HepG2 (cell line): ENCODE measurements around the gene TMEM38B. TPM values are rescaled to one million over a fixed set of nuclear protein-coding genes. Genes with fewer than 3 reads are reported as not detected.

ENCODE experiments used
- ATAC-seq: fragments of 200-7000 bp; cut with Tn5 transposase; 3 replicates; pipeline ENCODE4 v1.9.1; 2020; ENCODE audit warnings: mild to moderate bottlenecking, moderate library complexity
- BruUV-seq: library from RNA; stranded (reverse); fragments of 400-500 nt; replicated peaks from 2 replicates; lab custom pipeline; 2021; lab: Mats Ljungman, UMichigan
- CTCF ChIA-PET: fragments of 300-600 bp; formaldehyde crosslinking; extraction: SDS; loops from one replicate; lab custom pipeline; 2021; ENCODE audit warnings: low total read pairs, inconsistent platforms, low intra/inter-chr PET ratio; lab: Yijun Ruan, JAX
- POLR2A ChIA-PET: fragments of 350-600 bp; sonication (Branson Sonifier 250); formaldehyde crosslinking; loops from one replicate; lab custom pipeline; 2020; ENCODE audit warnings: antibody characterized with exemption, inconsistent platforms; lab: Yijun Ruan, JAX
- DNase-seq: peaks from one replicate; pipeline ENCODE4 v3.0.0-alpha.2; 2015; ENCODE audit warnings: low spot score
- FAIRE-seq: peaks from 3 replicates; lab custom pipeline; 2011; peaks lifted over from hg19 to GRCh38; lab: Jason Lieb, UNC
- H2AFZ ChIP-seq: one replicate; pipeline ENCODE4 v1.6.1; 2011; ENCODE audit warnings: low read length, inconsistent platforms
- H3K27ac ChIP-seq: fragments of 300-600 bp; 3 replicates; pipeline ENCODE4 v1.8.0; 2011; ENCODE audit warnings: mixed run types, mild to moderate bottlenecking, mixed read lengths, low read length, inconsistent platforms; ENCODE audit not compliant: insufficient read depth; ENCODE audit errors: extremely low read length
- H3K27me3 ChIP-seq, 2 experiments: fragments of 200-600 bp in 1 of 2; 2 replicates in 1 of 2; 3 replicates in 1 of 2; pipeline versions ENCODE4 v1.6.0 to v1.8.0; 2011; ENCODE audit warnings: low read length in 2 of 2, mild to moderate bottlenecking in 2 of 2, moderate library complexity in 2 of 2, inconsistent platforms in 1 of 2; ENCODE audit not compliant: insufficient read depth in 2 of 2, control insufficient read depth in 1 of 2
- H3K36me3 ChIP-seq, 2 experiments: fragments of 200-600 bp in 1 of 2; replicated peaks in 1 of 2; 2 replicates in 1 of 2; 3 replicates in 1 of 2; pipeline versions ENCODE4 v1.5.1 to v1.8.0; 2011; ENCODE audit warnings: low read length in 2 of 2, inconsistent platforms in 1 of 2; ENCODE audit not compliant: insufficient read depth in 2 of 2, control insufficient read depth in 1 of 2
- H3K4me1 ChIP-seq: 2 replicates; pipeline ENCODE4 v1.5.1; 2012; ENCODE audit warnings: low read length, inconsistent platforms; ENCODE audit not compliant: insufficient read depth
- H3K4me2 ChIP-seq: 2 replicates; pipeline ENCODE4 v1.6.0; 2011; ENCODE audit warnings: low read depth, low read length, inconsistent platforms
- H3K4me3 ChIP-seq, 3 experiments: fragments of 200-600 bp in 1 of 3; sonication (generic), shearing (Covaris generic) in 1 of 3; replicated peaks in 1 of 3; 2 replicates each; pipeline ENCODE4 v1.5.1; 2011 to 2016; ENCODE audit warnings: low read length in 3 of 3, inconsistent platforms in 2 of 3, low read depth in 2 of 3, mild to moderate bottlenecking in 2 of 3, control low read depth in 1 of 3, mixed read lengths in 1 of 3; ENCODE audit not compliant: insufficient read depth in 1 of 3
- H3K79me2 ChIP-seq: one replicate; pipeline ENCODE4 v1.6.1; 2011; ENCODE audit warnings: low read length, inconsistent platforms; ENCODE audit not compliant: insufficient read depth
- H3K9ac ChIP-seq: 2 replicates; pipeline ENCODE4 v1.6.0; 2011; ENCODE audit warnings: mild to moderate bottlenecking, low read depth, low read length, inconsistent platforms; ENCODE audit not compliant: insufficient read depth
- H3K9me3 ChIP-seq: 2 replicates; pipeline ENCODE4 v1.5.1; 2012; ENCODE audit warnings: mild to moderate bottlenecking, low read length
- H4K20me1 ChIP-seq: 2 replicates; pipeline ENCODE4 v1.6.0; 2011; ENCODE audit warnings: inconsistent platforms, mild to moderate bottlenecking, low read length, moderate library complexity; ENCODE audit not compliant: insufficient read depth
- ARNTL ChIP-seq: sonication (generic); formaldehyde crosslinking; IDR thresholded peaks from 2 replicates; pipeline ENCODE4 v1.4.0; 2020; ENCODE audit warnings: mild to moderate bottlenecking, missing genetic modification reagents
- CCDC6 ChIP-seq: sonication (generic); formaldehyde crosslinking; IDR thresholded peaks from 2 replicates; pipeline ENCODE4 v1.8.1; 2022; ENCODE audit warnings: mild to moderate bottlenecking, missing genetic modification reagents, moderate library complexity
- EP300 ChIP-seq, 3 experiments: sonication (generic) in 1 of 3; formaldehyde crosslinking in 1 of 3; IDR thresholded peaks; 2 replicates each; pipeline versions ENCODE4 v1.5.1 to v1.6.1; 2011 to 2020; ENCODE audit warnings: low read depth in 2 of 3, low read length in 2 of 3, borderline replicate concordance in 1 of 3, improper control_type of control experiment in 1 of 3, mild to moderate bottlenecking in 1 of 3, missing genetic modification reagents in 1 of 3, moderate library complexity in 1 of 3
- KDM6A ChIP-seq: IDR thresholded peaks from 2 replicates; pipeline ENCODE4 v1.6.1; 2016; ENCODE audit warnings: low read depth
- NR3C1 ChIP-seq: sonication (generic); formaldehyde crosslinking; IDR thresholded peaks from 2 replicates; pipeline ENCODE4 v1.4.0; 2020; ENCODE audit warnings: missing genetic modification reagents
- POLR2A ChIP-seq, 2 experiments: IDR thresholded peaks; 2 replicates each; pipeline ENCODE4 v1.6.1; 2011; ENCODE audit warnings: low read depth in 2 of 2, low read length in 2 of 2, mild to moderate bottlenecking in 1 of 2, moderate library complexity in 1 of 2; ENCODE audit not compliant: insufficient read depth in 1 of 2
- THAP8 ChIP-seq: sonication (generic); formaldehyde crosslinking; IDR thresholded peaks from 2 replicates; pipeline ENCODE4 v1.5.1; 2020; ENCODE audit warnings: missing genetic modification reagents, mild to moderate bottlenecking, borderline replicate concordance
- ZBTB25 ChIP-seq: IDR thresholded peaks from 2 replicates; pipeline ENCODE4 v1.6.1; 2018; ENCODE audit warnings: missing genetic modification reagents
- ZNF234 ChIP-seq: sonication (generic); formaldehyde crosslinking; conservative IDR thresholded peaks from 2 replicates; pipeline ENCODE4 v1.5.1; 2020; ENCODE audit warnings: mild to moderate bottlenecking, missing genetic modification reagents
- ZNF251 ChIP-seq: sonication (generic); formaldehyde crosslinking; IDR thresholded peaks from 2 replicates; pipeline ENCODE4 v1.9.0; 2021; ENCODE audit warnings: mild to moderate bottlenecking, missing genetic modification reagents
- ZNF275 ChIP-seq: sonication (generic); formaldehyde crosslinking; IDR thresholded peaks from 2 replicates; pipeline ENCODE4 v1.8.0; 2022; ENCODE audit warnings: missing genetic modification reagents, mild to moderate bottlenecking, inconsistent platforms, borderline replicate concordance
- ZNF775 ChIP-seq: sonication (generic); formaldehyde crosslinking; IDR thresholded peaks from 2 replicates; pipeline ENCODE4 v1.4.0; 2020; ENCODE audit warnings: missing genetic modification reagents, mild to moderate bottlenecking, moderate library complexity, borderline replicate concordance
- ZSCAN21 ChIP-seq: sonication (generic); formaldehyde crosslinking; IDR thresholded peaks from 2 replicates; pipeline ENCODE4 v1.8.0; 2022; ENCODE audit warnings: mild to moderate bottlenecking, missing genetic modification reagents, moderate library complexity, borderline replicate concordance
- WGBS: methylation state at CpG from one replicate; pipeline ENCODE4 v1.1.6; 2017; ENCODE audit warnings: low lambda C conversion rate; 5-methylcytosine and 5-hydroxymethylcytosine counted together
- in situ Hi-C: cut with HindIII; loops from 2 replicates; pipeline ENCODE4 v1.10.0; 2017; ENCODE audit warnings: low pct_unique_long_range_greater_than_20kb; ENCODE audit not compliant: extremely low pct_ligation_motif_present
- intact Hi-C: fragments of 100-400 bp; cut with micrococcal nuclease; formaldehyde crosslinking; loops from one replicate; pipeline ENCODE4 v1.10.0; 2022; ENCODE audit not compliant: unreplicated experiment
- polyA plus RNA-seq, 8 experiments: library from polyadenylated mRNA; depleted of rRNA in 3 of 8; stranded (reverse) in 7 of 8; unstranded in 1 of 8; fragments of >200 nt; fragmentation: Illumina TruSeq in 4 of 8; extraction: Trizol in 4 of 8; gene quantifications; 2 replicates each; pipeline versions ENCODE4 v1.2.1 to v1.2.3, GENCODE V29; 2011 to 2016; ENCODE audit warnings: low read depth in 4 of 8, missing spikeins in 1 of 8, mixed read lengths in 1 of 8; ENCODE audit not compliant: insufficient read depth in 1 of 8
- total RNA-seq, 5 experiments: library from RNA; depleted of rRNA; stranded (reverse); fragments of >200 nt; fragmentation: Illumina TruSeq; extraction: Trizol; gene quantifications; 2 replicates each; pipeline ENCODE4 v1.2.3, GENCODE V29; 2016; ENCODE audit warnings: low read depth in 1 of 5

The TMEM38B gene
- total and polyA plus RNA-seq, 2 of the 13 experiments (the other 11 are each of a cell fraction or from before 2014, with no cell fraction given) = 13.4 to 32.4 TPM

- no peak overlapping the region for H2AFZ ChIP-seq
- in situ Hi-C loops = no loop called here
- TF ChIP-seq NR3C1 (no peak), KDM6A (CRISPR knock-in tag) (no peak), ZNF251 (CRISPR knock-in tag) (no peak), THAP8 (CRISPR knock-in tag) (no peak), ZNF775 (CRISPR knock-in tag) (no peak), CCDC6 (CRISPR knock-in tag) (no peak), ZNF275 (CRISPR knock-in tag) (no peak), POLR2A (IDR thresholded peaks at IDR 0.05; ENCODE audit: insufficient read depth in 1 of 2, low read depth in 2 of 2, low read length in 2 of 2) (no peak), ZNF234 (no peak), ZBTB25 (CRISPR knock-in tag) (no peak), ZSCAN21 (CRISPR knock-in tag) (no peak), ARNTL (CRISPR knock-in tag) (no peak), EP300 (IDR thresholded peaks at IDR 0.05; ENCODE audit: low read depth in 2 of 2, low read length in 2 of 2) (no peak), EP300 (CRISPR knock-in tag; IDR thresholded peaks at IDR 0.05; ENCODE audit: borderline replicate concordance) (no peak)
- no peaks in the 10 kb centered on the region for H3K9me3 ChIP-seq
- ATAC-seq (no peak), DNase-seq (no peak), FAIRE-seq (no peak)
- H3K9ac ChIP-seq = no peak overlapping the region
- H3K4me1 ChIP-seq = peaks cover 39% of the 10 kb centered on the region
- no peaks in the 10 kb centered on the region for H3K36me3 ChIP-seq
- 55% methylated on average over 4 of the region's 4 CpGs for WGBS
- ChIA-PET CTCF (no interaction called here), POLR2A (no interaction called here)
- H3K4me3 ChIP-seq = no peak overlapping the region
- BruUV-seq = no TSS peak
- no peak overlapping the region for H3K27ac ChIP-seq
- H3K4me2 ChIP-seq = no peak overlapping the region
- H3K27me3 ChIP-seq = no peaks in the 10 kb centered on the region; a peak in 1 of 5 replicates
- no peaks in the 10 kb centered on the region for H4K20me1 ChIP-seq
- H3K79me2 ChIP-seq = peaks cover 36% of the 10 kb centered on the region
- intact Hi-C loops = loop anchor here (10.0 kb wide), 1 partner anchor 253 kb away; the partner anchor contains the start of gene FSD1L
Observed at GRCh38 chr9:105697871-105698270, 3.5 kb downstream of the TMEM38B start.
